ENCODE results near the gene MRS2.

Gene MRS2

GRCh38 chr6:24448396-24448795, 45.7 kb downstream of the MRS2 start:
- no peak overlapping the region for H3K9ac ChIP-seq (ENCODE audit: low read depth in 1 of 2, low read length in 2 of 2)
- H3K4me1 ChIP-seq (ENCODE audit: control insufficient read depth in 2 of 2, insufficient read depth in 2 of 2, low read length in 2 of 2) = no peaks in the 10 kb centered on the region
- H3K27ac ChIP-seq (ENCODE audit: low read depth in 2 of 2, low read length in 2 of 2) = no peak overlapping the region
- no peaks in the 10 kb centered on the region for H3K36me3 ChIP-seq (ENCODE audit: control insufficient read depth in 2 of 2, insufficient read depth in 2 of 2, low read length in 2 of 2)
- no peaks in the 10 kb centered on the region for H3K9me3 ChIP-seq (ENCODE audit: control insufficient read depth in 2 of 2, low read length in 2 of 2)
- H3K4me3 ChIP-seq (ENCODE audit: low read length in 2 of 2) = no peak overlapping the region
- no peaks in the 10 kb centered on the region for H3K27me3 ChIP-seq (ENCODE audit: control insufficient read depth in 2 of 2, insufficient read depth in 2 of 2, low read length in 2 of 2)

DNA sequence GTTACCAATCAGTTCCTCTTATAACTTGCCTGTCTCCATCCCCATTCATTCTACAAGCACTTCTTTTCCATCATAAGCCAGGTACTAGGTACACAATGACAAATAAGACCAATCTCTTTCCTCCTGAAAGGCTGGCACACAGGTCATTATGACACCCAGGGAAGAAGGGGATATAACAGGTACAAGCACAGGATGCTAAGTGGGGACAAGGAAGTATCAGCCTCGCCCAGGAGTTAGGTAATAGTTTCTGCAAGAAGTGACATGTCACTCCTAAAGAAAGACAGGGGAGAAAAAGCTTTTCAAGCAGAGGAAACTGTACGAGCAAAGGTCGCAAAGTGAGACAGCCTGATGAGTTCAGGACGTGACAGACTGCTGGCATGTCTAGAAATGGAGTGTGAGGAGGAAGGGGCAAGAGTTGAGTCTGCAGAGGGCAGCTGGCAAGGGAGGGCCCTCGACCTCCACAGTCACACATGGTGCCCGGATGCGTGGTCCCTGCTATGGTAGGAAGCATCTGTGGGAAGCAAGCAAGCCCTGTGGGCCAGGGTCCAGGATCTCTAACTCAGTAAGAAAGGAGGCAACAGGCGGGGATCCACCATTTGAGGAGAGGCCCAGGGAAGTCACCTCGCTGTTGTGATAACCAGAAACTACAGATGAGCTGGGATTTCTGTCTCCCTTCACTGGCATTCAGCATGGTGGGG, 46.2 kb downstream of the MRS2 start:
- no peaks in the 10 kb centered on the region for H3K4me1 ChIP-seq (ENCODE audit: control insufficient read depth in 2 of 2, insufficient read depth in 2 of 2, low read length in 2 of 2)
- no peak overlapping the region for H3K4me3 ChIP-seq (ENCODE audit: low read length in 2 of 2)
- H3K9me3 ChIP-seq (ENCODE audit: control insufficient read depth in 2 of 2, low read length in 2 of 2) = no peaks in the 10 kb centered on the region
- H3K9ac ChIP-seq (ENCODE audit: low read depth in 1 of 2, low read length in 2 of 2) = no peak overlapping the region
- H3K36me3 ChIP-seq (ENCODE audit: control insufficient read depth in 2 of 2, insufficient read depth in 2 of 2, low read length in 2 of 2) = no peaks in the 10 kb centered on the region
- H3K27me3 ChIP-seq (ENCODE audit: control insufficient read depth in 2 of 2, insufficient read depth in 2 of 2, low read length in 2 of 2) = no peaks in the 10 kb centered on the region
- no peak overlapping the region for H3K27ac ChIP-seq (ENCODE audit: low read depth in 2 of 2, low read length in 2 of 2)

DNA sequence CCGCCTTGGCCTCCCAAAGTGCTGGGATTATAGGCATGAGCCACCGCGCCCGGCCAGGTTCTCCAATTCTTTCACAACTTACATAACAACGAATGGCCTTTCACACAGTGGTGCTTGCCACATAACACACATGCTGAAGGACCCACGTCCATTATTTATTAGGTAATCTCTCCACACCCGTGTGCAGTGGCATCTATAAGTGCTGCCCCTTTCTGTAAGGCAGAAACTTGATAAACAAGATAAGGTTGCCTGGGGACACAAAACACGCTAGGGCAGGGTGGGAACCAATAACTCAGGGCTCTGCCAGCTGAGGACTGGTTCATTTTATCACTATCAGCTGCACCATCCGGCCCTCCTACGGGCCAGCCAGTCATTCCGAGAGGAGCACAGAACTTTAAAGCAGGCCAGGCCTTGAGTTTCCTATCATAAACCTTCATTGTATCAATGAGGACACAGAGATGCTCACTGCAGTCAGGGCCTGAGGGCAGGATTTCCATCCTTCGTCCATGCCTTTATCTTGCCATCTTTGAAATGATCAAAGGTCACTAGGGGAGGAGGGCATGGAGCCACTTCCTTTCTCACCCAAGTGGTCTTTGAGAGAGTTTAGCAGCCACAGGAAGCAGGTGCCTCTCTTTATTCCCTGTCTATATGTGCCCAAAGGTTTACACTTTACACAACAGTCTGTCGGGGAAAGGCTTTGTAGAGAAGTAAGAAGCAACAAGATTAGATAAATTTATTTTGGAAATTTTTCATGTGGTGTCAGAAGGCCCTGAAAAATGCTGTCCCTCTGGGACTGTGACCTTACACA, 49.0 kb downstream of the MRS2 start:
- H3K27ac ChIP-seq (ENCODE audit: low read depth in 2 of 2, low read length in 2 of 2) = no peak overlapping the region
- no peaks in the 10 kb centered on the region for H3K36me3 ChIP-seq (ENCODE audit: control insufficient read depth in 2 of 2, insufficient read depth in 2 of 2, low read length in 2 of 2)

GRCh38 chr6:24453921-24454320, 51.2 kb downstream of the MRS2 start:
- Histone ChIP-seq H3K4me3 (ENCODE audit: low read length in 2 of 2) (no peak overlapping the region), H3K27ac (ENCODE audit: low read depth in 2 of 2, low read length in 2 of 2) (no peak overlapping the region), H3K27me3 (ENCODE audit: control insufficient read depth in 2 of 2, insufficient read depth in 2 of 2, low read length in 2 of 2) (no peaks in the 10 kb centered on the region), H3K9ac (ENCODE audit: low read depth in 1 of 2, low read length in 2 of 2) (no peak overlapping the region), H3K36me3 (ENCODE audit: control insufficient read depth in 2 of 2, insufficient read depth in 2 of 2, low read length in 2 of 2) (no peaks in the 10 kb centered on the region), H3K9me3 (ENCODE audit: control insufficient read depth in 2 of 2, low read length in 2 of 2) (no peaks in the 10 kb centered on the region), H3K4me1 (ENCODE audit: control insufficient read depth in 2 of 2, insufficient read depth in 2 of 2, low read length in 2 of 2) (no peaks in the 10 kb centered on the region)

More for the DNA sequence above, 49.0 kb downstream of the MRS2 start:
- H3K27me3 ChIP-seq (ENCODE audit: control insufficient read depth in 2 of 2, insufficient read depth in 2 of 2, low read length in 2 of 2) = no peaks in the 10 kb centered on the region
- H3K9ac ChIP-seq (ENCODE audit: low read depth in 1 of 2, low read length in 2 of 2) = no peak overlapping the region
- no peaks in the 10 kb centered on the region for H3K4me1 ChIP-seq (ENCODE audit: control insufficient read depth in 2 of 2, insufficient read depth in 2 of 2, low read length in 2 of 2)
- no peaks in the 10 kb centered on the region for H3K9me3 ChIP-seq (ENCODE audit: control insufficient read depth in 2 of 2, low read length in 2 of 2)
- no peak overlapping the region for H3K4me3 ChIP-seq (ENCODE audit: low read length in 2 of 2)

DNA sequence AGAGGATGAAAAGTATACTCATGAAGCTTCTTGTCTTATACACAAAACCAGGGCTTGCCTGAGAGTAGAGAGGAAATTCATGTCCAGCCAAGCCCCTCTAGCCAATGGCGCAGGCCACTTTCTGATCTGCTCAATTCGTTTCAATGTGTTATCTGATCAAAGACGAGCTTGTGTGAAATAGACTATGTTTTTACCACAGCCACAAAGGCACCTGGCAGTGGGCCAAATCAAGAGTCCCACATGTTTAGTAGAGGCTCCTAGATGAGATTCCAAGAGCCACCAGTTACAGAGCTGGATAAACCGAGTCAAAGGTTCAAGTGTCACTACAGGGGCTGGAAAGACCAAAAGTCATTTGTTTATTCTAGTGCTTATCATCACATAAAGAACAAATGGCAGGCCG, 51.7 kb downstream of the MRS2 start:
- H3K27ac ChIP-seq (ENCODE audit: low read depth in 2 of 2, low read length in 2 of 2) = no peak overlapping the region
- no peaks in the 10 kb centered on the region for H3K27me3 ChIP-seq (ENCODE audit: control insufficient read depth in 2 of 2, insufficient read depth in 2 of 2, low read length in 2 of 2)
- H3K9ac ChIP-seq (ENCODE audit: low read depth in 1 of 2, low read length in 2 of 2) = no peak overlapping the region
- no peak overlapping the region for H3K4me3 ChIP-seq (ENCODE audit: low read length in 2 of 2)
- H3K4me1 ChIP-seq (ENCODE audit: control insufficient read depth in 2 of 2, insufficient read depth in 2 of 2, low read length in 2 of 2) = no peaks in the 10 kb centered on the region
- H3K36me3 ChIP-seq (ENCODE audit: control insufficient read depth in 2 of 2, insufficient read depth in 2 of 2, low read length in 2 of 2) = no peaks in the 10 kb centered on the region
- H3K9me3 ChIP-seq (ENCODE audit: control insufficient read depth in 2 of 2, low read length in 2 of 2) = no peaks in the 10 kb centered on the region

- no peaks in the 10 kb centered on the region for H3K36me3 ChIP-seq (ENCODE audit: control insufficient read depth in 2 of 2, insufficient read depth in 2 of 2, low read length in 2 of 2)
Observed at GRCh38 chr6:24455061-24455460, 52.3 kb downstream of the MRS2 start.

GRCh38 chr6:24458134-24458533, 55.4 kb downstream of the MRS2 start:
- H3K9ac ChIP-seq (ENCODE audit: low read depth in 1 of 2, low read length in 2 of 2) = no peak overlapping the region
- no peaks in the 10 kb centered on the region for H3K4me1 ChIP-seq (ENCODE audit: control insufficient read depth in 2 of 2, insufficient read depth in 2 of 2, low read length in 2 of 2)
- H3K27ac ChIP-seq (ENCODE audit: low read depth in 2 of 2, low read length in 2 of 2) = no peak overlapping the region
- no peaks in the 10 kb centered on the region for H3K27me3 ChIP-seq (ENCODE audit: control insufficient read depth in 2 of 2, insufficient read depth in 2 of 2, low read length in 2 of 2)
- no peak overlapping the region for H3K4me3 ChIP-seq (ENCODE audit: low read length in 2 of 2)
- no peaks in the 10 kb centered on the region for H3K36me3 ChIP-seq (ENCODE audit: control insufficient read depth in 2 of 2, insufficient read depth in 2 of 2, low read length in 2 of 2)
- no peaks in the 10 kb centered on the region for H3K9me3 ChIP-seq (ENCODE audit: control insufficient read depth in 2 of 2, low read length in 2 of 2)

More at GRCh38 chr6:24455061-24455460, 52.3 kb downstream of the MRS2 start:
- Histone ChIP-seq H3K4me1 (ENCODE audit: control insufficient read depth in 2 of 2, insufficient read depth in 2 of 2, low read length in 2 of 2) (no peaks in the 10 kb centered on the region), H3K9me3 (ENCODE audit: control insufficient read depth in 2 of 2, low read length in 2 of 2) (no peaks in the 10 kb centered on the region), H3K27me3 (ENCODE audit: control insufficient read depth in 2 of 2, insufficient read depth in 2 of 2, low read length in 2 of 2) (no peaks in the 10 kb centered on the region), H3K4me3 (ENCODE audit: low read length in 2 of 2) (no peak overlapping the region), H3K9ac (ENCODE audit: low read depth in 1 of 2, low read length in 2 of 2) (no peak overlapping the region), H3K27ac (ENCODE audit: low read depth in 2 of 2, low read length in 2 of 2) (no peak overlapping the region)

DNA sequence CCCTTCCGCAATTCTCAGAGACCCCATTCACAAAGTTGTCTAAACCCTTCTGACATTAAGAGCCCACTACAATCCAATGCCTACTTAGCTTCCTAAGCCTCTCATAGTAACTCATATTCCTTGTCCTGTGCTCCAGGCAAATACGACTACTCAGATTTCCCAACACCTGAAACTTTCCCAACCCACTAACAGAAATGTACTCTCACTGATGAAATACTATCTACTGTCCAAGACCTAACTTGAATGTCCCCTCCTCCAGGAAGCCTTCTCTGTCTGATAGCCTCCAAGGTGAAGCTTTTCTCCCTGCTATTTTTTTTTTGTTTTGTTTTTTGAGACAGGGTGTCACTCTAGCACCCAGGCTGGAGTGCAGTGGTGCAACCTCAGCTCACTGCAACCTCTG, 56.2 kb downstream of the MRS2 start:
- Histone ChIP-seq H3K4me1 (ENCODE audit: control insufficient read depth in 2 of 2, insufficient read depth in 2 of 2, low read length in 2 of 2) (no peaks in the 10 kb centered on the region), H3K9ac (ENCODE audit: low read depth in 1 of 2, low read length in 2 of 2) (no peak overlapping the region), H3K27me3 (ENCODE audit: control insufficient read depth in 2 of 2, insufficient read depth in 2 of 2, low read length in 2 of 2) (no peaks in the 10 kb centered on the region), H3K36me3 (ENCODE audit: control insufficient read depth in 2 of 2, insufficient read depth in 2 of 2, low read length in 2 of 2) (no peaks in the 10 kb centered on the region), H3K27ac (ENCODE audit: low read depth in 2 of 2, low read length in 2 of 2) (no peak overlapping the region), H3K4me3 (ENCODE audit: low read length in 2 of 2) (no peak overlapping the region), H3K9me3 (ENCODE audit: control insufficient read depth in 2 of 2, low read length in 2 of 2) (no peaks in the 10 kb centered on the region)

DNA sequence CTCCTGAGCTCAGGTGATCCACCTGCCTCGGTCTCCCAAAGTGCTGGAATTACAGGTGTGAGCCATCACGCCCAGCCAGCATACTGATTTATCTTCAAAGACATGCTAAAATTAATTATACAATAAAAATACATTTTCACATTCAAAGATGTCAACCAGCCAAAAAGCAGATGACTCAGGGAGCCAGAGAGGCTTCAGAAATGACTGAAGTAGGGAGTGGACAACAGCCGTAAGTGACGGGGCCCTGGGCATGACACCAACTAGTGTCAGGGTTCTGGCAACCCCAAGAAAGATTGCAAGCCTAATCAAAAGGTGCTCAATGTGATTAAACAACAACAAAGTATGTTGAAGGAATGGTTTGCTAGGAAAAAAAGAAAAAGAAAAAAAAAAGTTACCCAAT, 58.2 kb downstream of the MRS2 start:
- H3K27me3 ChIP-seq (ENCODE audit: control insufficient read depth in 2 of 2, insufficient read depth in 2 of 2, low read length in 2 of 2) = no peaks in the 10 kb centered on the region
- H3K27ac ChIP-seq (ENCODE audit: low read depth in 2 of 2, low read length in 2 of 2) = no peak overlapping the region
- no peak overlapping the region for H3K4me3 ChIP-seq (ENCODE audit: low read length in 2 of 2)
- no peak overlapping the region for H3K9ac ChIP-seq (ENCODE audit: low read depth in 1 of 2, low read length in 2 of 2)
- H3K36me3 ChIP-seq (ENCODE audit: control insufficient read depth in 2 of 2, insufficient read depth in 2 of 2, low read length in 2 of 2) = no peaks in the 10 kb centered on the region
- no peaks in the 10 kb centered on the region for H3K9me3 ChIP-seq (ENCODE audit: control insufficient read depth in 2 of 2, low read length in 2 of 2)
- no peaks in the 10 kb centered on the region for H3K4me1 ChIP-seq (ENCODE audit: control insufficient read depth in 2 of 2, insufficient read depth in 2 of 2, low read length in 2 of 2)

DNA sequence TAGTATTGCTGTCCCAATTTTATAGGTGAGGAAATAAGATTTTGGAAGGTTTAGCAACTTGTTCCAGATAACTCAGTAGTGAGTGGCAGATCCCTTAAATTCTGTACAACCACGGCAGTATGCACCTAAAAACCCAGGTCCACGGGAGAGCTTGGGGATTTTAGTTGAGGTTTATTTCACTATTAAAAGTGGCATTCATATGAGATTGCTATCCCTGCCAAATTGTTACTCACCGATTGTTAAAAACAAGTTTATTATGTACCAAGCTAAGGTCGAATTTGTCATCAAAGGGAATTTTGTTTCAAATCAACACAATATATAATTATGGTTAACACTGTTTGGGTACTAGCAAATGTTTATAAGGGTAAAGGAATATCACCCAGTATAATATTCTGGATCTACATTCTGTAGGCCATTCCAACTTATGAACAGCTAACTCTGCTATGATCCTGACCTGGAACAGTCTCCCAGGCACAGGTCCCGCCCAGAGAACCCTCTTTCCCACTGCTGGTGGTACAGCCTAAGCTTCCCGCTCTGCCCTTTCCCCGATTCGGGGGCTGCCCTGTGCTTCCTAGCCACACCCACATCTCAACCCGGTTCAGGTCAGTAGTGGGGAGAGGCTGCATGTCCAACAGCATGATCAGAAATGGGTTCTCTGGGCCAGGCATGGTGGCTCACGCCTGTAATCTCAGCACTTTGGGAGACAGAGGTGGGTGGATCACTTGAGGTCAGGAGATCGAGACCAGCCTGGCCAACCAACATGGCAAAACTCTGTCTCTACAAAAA, 61.7 kb downstream of the MRS2 start:
- Histone ChIP-seq H3K36me3 (ENCODE audit: control insufficient read depth in 2 of 2, insufficient read depth in 2 of 2, low read length in 2 of 2) (no peaks in the 10 kb centered on the region), H3K9ac (ENCODE audit: low read depth in 1 of 2, low read length in 2 of 2) (no peak overlapping the region), H3K4me1 (ENCODE audit: control insufficient read depth in 2 of 2, insufficient read depth in 2 of 2, low read length in 2 of 2) (no peaks in the 10 kb centered on the region), H3K27ac (ENCODE audit: low read depth in 2 of 2, low read length in 2 of 2) (no peak overlapping the region), H3K27me3 (ENCODE audit: control insufficient read depth in 2 of 2, insufficient read depth in 2 of 2, low read length in 2 of 2) (no peaks in the 10 kb centered on the region), H3K9me3 (ENCODE audit: control insufficient read depth in 2 of 2, low read length in 2 of 2) (no peaks in the 10 kb centered on the region), H3K4me3 (ENCODE audit: low read length in 2 of 2) (no peak overlapping the region)

Data from mucosa of rectum (tissue), 2 donors.